Endometrial microvascular endothelial cells (primary cell): ENCODE data around the gene WIPI1. TPM values are rescaled to one million over a fixed set of nuclear protein-coding genes. Genes with fewer than 3 reads are reported as not detected.

ENCODE experiments used
- in situ Hi-C: cut with HindIII; loops from 2 replicates; pipeline ENCODE4 v1.10.0; 2017; ENCODE audit warnings: low sequenced_read_pairs, low pct_unique_long_range_greater_than_20kb; ENCODE audit errors: inconsistent ontology term
- total RNA-seq: library from RNA; depleted of rRNA; stranded (reverse); fragments of >200 nt; gene quantifications from one replicate; pipeline ENCODE4 v1.2.3, GENCODE V29; 2015; ENCODE audit errors: inconsistent ontology term

Gene WIPI1
- total RNA-seq, 1 donor from 2014 or later, result 39.8 TPM

- in situ Hi-C loops, result no loop called here
Measured at GRCh38 chr17:68396226-68397107, 60.8 kb downstream of the WIPI1 start.

DNA sequence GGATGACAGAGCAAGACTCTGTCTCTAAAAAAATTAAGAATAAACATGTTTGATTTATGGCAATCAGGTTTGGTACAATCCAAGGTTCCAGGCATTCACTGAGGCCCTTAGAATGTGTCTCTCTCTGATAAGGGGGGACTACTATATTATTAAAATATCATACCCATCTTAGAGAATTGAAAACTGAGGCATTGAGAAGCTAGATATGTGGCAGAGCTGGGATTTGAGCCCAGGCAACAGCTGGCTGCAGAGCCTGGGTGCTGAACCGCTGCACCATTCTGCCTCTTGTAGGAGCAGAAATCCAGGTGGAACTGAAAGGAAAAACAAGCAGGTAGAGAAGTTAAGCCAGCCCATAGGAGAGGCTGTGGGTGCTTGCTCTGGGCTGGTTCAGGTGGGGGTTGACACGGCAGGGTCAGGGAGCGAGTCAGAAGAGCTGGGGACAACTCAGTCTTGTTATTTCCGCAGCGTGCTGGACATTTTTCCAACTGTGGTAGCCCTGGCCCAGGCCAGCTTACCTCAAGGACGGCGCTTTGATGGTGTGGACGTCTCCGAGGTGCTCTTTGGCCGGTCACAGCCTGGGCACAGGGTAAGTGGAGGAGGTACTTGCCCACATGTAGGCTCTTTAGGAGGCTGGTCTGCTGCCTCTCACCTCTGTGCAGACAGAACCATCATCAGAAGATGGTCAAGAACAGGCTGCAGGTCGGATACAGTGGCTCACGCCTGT is 62.5 kb downstream of the WIPI1 start:
- in situ Hi-C loops, result no loop called here

- in situ Hi-C loops, result no loop called here
Measured at GRCh38 chr17:68391561-68392268, 65.6 kb downstream of the WIPI1 start.

DNA sequence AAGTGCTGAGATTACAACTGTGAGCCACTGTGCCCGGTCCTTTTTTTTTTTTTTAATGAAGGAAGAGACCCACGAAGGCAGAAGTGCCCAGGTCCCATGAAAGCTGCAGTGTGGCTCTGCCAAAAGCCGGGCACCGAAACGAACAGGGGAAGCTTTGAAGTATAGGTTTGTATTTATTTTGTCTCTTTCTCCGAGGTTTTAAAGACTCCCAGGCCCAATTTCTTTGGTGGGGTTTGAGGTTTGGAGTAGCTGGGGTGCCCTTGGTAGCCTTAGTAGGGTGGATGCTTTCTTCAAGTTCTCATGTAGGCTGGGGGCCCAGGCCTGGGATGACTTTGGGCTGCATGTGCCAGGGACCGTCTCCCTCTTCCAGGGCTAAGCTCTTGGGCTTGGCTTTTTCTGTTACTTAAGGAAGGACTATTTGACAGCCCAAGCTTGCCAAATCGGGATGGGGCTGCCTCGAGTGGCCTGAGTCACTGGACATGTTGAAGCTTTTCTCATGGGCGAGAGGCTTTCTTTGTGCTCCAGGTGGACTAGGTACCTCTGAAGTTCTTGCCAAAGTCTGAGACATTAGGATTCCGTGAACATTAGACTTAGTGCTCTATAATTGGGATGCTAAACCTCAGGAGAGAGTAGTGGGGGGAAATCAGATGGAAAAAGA is 66.3 kb downstream of the WIPI1 start:
- in situ Hi-C loops, result no loop called here

DNA sequence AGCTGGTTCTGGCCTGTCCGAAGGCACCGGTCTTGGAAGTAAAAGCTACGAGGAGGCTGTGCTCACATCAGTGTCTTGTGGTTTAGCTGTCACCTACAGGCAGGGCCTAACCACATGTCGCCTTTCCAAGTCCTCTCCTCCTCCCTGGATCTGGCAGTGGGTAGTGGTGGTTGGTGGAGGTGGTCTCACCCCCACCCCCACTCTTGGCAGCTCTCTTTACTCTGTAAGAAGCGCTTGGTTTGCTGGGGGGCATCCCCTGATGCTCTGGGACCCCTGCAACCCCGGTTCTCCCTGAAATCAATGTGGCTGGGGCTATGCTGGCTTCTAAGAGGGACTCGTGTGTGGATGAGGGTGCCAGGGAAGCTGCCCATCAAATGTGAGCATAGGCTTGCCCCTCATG is 68.3 kb downstream of the WIPI1 start:
- in situ Hi-C loops, result no loop called here

- in situ Hi-C loops, result no loop called here
Measured at GRCh38 chr17:68387435-68388218, 69.7 kb downstream of the WIPI1 start.

- in situ Hi-C loops, result no loop called here
Measured at GRCh38 chr17:68385490-68386215, 71.6 kb downstream of the WIPI1 start.

GRCh38 chr17:68384941-68385340 is 72.4 kb downstream of the WIPI1 start:
- in situ Hi-C loops, result no loop called here

GRCh38 chr17:68384471-68384870 is 72.8 kb downstream of the WIPI1 start:
- in situ Hi-C loops, result no loop called here

DNA sequence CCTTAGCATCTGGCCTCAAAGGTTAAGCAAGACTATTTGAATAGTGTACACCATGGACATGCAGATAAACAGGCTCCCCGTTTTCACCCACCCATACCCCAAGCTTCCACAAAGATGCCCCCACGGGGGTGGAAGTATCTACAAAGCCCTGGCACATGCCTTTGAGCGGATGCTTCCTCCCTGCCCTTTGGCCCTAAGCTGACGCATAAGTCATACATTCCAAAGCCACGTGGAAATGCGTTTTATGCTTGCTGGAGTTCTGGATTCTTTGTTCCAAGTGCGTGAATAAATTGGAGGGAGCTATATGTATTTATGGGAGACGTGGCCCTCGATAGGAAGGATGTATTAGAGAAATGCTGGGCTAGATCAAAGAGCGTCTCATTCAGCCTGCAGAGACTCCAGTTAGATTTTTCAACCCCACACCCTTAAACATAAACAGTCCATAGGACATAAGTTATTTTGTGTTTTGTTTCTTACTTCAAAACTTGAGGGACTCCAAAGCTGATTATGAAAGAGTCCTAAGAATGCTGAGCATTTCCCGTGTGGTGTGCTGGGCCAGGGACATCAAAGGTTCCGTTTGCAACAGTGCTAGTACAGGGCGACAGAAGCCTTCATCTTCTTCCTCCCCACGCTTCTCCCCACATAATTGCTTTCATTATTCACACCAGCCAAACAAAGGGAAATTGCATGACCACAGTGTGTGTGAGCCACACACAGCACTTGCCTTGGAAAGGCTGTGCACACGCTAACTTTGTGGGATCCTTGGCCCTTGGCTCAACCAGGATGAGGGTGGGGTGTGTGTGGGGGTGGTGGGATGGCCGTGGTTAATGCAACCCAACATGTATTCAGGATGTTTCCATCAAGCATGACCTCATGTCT is 73.6 kb downstream of the WIPI1 start:
- in situ Hi-C loops, result no loop called here

DNA sequence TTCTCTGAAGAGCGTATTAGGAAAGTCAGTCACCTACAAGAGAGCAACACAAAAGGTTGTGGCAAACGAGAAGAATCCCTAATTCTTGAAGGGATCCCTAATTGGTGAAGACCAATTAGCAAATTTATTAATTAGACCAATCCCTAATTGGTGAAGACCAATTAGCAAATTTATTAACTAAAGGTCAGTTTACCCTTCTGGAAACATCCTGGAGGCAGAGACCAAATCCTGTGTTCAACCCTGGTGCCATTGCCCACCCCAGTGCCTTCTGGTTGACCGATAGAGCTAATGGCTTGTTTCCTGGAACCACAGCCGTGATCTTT is 74.2 kb downstream of the WIPI1 start:
- in situ Hi-C loops, result no loop called here

GRCh38 chr17:68382582-68383085 is 74.7 kb downstream of the WIPI1 start:
- in situ Hi-C loops, result no loop called here

- in situ Hi-C loops, result no loop called here
Measured at GRCh38 chr17:68381076-68381900, 76.0 kb downstream of the WIPI1 start.

DNA sequence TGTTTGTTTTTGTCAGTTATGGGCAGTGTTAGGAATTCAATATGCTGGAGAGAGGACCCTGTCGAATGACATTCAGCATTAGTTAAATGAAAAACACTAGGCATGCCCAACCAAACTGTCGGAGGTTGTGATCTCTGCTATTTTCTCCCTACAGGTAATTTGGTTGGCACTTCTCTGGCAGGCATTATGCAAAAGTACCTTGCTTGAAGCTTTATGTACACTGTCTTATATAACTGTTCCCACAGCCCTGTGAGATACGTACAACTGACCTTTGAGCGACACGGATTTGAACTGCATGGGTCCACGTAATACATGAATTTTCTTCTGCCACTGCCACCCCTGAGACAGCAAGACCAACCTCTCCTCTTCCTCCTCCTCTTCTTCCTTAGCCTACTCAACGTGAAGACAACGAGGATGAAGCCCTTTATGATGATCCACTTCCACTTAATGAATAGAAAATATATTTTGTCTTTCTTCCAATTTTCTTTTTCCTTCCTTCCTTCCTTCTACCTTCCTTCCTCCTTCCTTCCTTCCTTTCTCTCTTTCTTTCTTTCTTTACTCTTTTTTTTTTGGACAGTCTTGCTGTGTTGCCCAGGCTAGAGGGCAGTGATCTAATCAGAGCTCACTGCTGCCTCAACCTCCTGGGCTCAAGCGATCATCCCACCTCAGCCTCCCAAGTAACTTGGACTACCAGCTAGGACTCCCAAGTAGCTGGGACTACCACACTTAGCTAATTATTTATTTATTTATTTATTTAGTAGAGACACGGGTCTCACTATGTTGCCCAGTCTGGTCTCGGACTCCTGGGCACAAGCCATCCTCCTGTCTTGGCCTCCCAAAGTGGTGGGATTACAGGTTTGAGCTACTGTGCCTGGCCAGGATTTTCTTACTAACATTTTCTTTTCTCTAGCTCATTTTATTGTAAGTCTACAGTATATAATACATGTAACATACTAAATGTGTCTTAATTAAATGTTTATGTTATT is 77.3 kb downstream of the WIPI1 start:
- in situ Hi-C loops, result no loop called here

- in situ Hi-C loops, result no loop called here
Measured at GRCh38 chr17:68379177-68379510, 78.2 kb downstream of the WIPI1 start.
